Epidermal melanocyte (primary cell): ENCODE measurements around the gene C18orf32.
"Not testable (repeated sequence)": the region's sequence is repeated elsewhere in the genome, so short reads cannot be mapped to it uniquely, and the experiment has no call there.

Experiments used
- DNase-seq: peaks from one replicate; pipeline ENCODE4 v3.0.0; 2011; ENCODE audit warnings: low spot score; ENCODE audit not compliant: insufficient read length

The C18orf32 gene

DNA sequence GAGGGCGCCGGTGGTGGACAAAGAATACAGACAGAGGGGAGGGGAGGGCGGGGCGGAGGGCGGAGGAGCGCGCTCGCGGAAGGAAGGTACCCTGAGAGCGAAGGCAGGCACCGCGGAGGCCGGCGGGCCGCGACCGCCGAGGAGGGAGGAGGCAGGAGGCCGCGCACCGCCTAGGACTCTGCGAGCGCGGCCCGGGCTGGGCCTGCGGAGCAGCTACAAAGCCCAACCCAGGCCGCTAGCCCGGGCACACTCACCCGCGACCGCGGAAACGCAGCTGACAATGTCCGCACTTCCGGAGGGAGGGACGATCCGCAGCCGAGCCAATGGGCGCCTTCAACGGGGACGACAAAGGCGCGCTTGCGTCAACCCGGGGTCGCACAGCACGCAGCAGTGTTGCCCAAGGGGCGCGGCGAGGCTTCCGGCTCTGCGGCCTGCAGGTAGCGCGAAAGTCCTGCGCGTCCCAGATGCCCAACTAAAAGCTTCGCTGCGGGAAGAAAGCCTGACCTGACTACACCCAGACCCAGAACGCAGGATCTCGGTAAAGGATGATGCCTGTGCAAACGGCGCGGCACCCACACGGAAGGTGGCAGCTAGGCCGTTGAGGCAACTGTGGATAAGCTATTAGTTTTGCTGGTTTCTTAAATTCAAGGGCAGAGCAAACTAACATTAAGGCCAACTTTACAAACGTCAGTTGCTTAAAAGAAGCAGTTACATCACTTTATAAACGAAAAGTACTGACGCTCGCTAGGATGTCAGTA is at the start of gene C18orf32:
Gene C18orf32, minus strand, starts transcription at position 282 of the 758 bp plus-strand sequence. CDS start 3,486 bp downstream, outside the sequence.
- peak; percentile 87 for DNase-seq

DNA sequence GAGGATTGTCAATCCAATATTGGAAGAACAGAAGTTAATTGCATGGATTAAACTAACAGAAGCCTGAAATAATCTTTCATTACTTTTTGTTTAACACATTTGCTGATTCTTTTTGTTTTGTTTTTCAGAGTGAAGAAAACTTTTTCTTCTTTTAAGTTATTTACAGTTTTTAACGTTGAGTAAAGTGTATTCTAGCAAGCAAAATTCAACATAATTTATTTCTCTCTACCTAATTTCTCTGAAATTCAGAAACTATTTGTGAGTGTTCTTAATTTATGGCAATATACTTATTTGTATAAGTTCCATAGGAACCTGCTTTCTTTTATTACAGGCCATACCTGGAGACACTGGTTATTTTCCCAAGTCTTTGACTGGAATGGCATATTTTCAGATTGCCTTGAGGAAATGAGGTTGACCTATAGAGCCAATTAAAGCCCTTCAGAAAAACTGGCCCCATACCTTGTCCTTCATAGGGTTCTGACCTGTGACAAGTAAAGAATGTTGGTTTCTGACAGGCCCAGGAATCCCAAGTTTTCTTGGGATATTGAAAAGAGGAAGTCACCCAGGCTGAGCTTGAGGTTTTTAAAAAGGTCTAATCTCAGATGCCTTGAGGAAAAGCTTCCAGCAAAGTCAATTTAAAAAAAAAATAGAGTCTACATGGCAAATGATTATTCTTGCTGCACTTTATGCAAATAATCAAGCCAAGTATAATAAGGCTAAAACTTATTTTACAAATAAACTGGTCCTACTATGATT is 48.0 kb upstream of the C18orf32 start:
- no peak for DNase-seq

DNA sequence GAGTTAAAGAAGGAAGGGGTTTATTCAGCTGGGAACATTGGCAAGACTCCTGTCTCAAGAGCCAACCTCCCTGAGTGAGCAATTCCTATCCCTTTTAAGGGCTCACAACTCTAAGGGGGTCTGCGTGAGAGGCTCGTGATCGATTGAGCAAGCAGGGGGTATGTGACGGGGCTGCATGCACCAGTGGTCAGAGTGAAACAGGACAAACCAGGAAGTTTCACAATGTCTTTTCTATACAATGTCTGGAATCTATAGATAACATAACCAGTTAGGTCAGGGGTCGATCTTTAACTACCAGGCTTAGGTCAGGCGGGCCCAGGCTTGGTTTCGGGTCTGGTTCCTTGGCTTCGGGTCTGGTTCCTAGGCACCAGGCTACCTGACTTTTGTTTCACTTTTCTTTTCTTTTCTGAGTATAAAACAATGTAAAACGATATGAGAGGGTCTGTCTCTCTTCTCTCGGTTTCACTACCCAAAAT is 44.7 kb upstream of the C18orf32 start:
- no peak for DNase-seq

DNA sequence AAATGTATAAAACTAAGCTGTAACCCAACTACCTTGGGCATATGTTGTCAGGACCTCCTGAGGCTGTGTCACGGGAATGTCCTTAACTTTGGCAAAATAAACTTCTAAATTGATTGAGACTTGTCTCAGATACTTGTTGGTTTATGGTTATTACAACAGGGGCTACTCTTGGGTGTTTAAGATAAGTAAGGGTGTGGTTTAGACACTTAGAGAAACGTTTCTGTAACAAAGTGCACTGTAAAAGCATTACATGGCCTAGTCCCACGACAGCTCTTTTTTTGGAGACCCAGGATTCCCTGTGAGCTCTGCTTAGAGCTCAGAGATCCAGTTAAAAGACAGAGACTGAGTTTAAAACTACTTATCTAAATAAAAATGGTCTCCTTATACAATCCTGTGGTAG is 42.6 kb upstream of the C18orf32 start:
- no peak for DNase-seq

DNA sequence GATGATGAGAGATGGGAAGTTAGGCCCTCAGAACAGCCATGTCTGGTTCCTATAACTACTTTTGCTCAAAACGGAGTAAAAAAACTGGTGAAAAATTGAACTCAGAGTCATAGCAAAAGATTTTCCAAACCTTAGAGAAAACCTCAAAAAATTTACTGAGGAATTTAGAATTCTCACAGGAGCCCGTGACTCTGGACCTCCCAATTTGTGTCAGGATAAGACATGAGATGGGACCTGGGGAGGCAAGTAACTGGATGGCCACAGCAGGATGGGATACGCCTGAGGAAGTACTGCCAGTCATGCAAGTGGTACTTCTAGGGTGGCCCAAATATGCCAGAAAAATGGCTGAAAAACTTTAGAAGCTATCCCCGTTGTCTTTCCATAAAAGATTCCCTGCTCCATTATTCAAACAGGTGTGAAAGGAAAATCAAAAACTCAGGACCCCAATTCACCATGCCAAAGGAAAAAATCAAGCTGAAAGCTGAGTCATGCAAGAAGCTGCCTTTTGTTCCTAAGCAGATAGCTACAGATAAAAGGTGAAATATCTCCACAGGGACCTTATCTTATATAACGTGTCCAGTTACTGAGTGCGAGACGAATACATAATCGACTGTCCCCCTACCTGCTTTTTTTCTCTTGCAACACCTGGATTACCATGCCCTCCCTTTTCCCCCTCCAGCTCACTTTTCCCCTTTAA is 40.7 kb upstream of the C18orf32 start:
- DNase-seq, result no peak

DNA sequence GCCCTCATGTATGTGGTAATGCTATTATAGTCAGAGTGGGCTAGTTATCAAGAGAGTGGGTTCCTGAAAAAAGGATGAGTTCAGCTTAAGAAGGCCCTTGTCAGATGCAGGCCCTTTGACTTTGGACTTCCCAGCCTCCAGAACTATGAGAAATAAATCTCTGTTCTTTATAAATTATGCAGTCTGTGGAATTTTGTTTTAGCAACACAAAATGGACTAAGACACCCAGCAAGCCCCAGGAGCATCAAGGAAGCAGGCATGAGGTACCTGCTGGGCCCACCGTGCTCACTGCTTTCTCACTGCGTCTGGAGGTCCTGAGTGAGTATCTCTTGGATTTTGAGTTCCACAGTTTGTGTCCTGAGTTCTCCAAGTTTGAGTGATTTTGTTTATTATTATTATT is 38.9 kb upstream of the C18orf32 start:
- DNase-seq, result no peak

DNA sequence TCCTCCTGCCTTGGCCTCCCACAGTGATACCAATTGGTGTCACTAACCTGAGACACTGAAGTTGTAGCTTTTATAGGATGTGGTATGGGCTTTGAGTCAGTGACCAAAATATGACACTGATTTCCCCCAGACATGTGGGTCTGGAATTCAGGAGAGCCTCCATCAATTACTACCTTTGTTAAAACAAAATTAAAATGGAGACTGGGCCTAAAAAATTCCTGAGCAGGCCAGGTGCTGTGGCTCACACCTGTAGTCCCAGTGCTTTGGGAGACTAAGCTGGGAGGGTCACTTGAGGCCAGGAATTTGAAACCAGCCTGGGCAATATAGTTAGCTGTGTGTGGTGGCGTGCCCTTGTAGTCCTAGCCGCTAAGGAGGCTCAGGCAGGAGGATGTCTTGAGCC is 37.9 kb upstream of the C18orf32 start:
- DNase-seq, result no peak

DNA sequence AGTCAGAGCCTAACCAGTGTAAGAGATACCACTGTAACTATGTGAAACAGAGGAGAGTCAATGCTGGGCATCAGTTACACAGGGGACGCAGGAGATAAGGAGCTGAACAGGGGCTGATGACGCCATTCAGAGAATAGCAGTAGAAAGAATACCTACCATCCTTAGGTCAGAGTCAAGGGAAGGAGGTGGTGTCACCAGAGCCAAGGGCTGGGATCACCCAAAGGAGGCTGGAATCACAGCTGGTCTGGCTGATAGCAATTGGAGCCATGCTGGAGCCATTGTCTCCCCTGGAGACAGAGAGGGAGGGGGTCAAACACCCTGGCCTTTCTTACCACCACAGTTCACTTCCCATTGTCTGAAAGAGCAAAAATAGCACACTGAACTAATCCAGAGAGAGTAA is 37.3 kb upstream of the C18orf32 start:
- no peak for DNase-seq

DNA sequence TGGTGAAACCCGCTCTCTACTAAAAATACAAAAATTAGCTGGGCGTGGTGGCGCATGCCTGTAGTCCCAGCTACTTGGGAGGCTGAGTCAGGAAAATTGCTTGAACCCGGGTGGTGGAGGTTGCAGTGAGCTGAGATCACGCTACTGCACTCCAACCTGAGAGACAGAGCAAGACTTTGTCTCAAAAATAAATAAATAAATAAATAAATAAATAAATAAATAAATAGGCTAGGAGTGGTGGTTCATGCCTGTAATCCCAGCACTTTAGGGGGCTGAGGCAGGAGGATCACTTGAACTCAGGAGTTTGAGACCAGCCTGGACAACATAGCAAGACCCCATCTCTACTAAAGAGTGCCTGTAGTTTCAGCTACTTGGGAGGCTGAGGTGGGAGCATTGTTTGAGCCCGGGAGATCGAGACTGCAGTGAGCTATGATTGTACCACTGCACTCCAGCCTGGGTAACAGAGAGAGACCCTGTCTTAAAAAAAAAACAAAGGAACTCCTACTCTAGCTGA is 36.6 kb upstream of the C18orf32 start:
- not testable (repeated sequence) for DNase-seq

DNA sequence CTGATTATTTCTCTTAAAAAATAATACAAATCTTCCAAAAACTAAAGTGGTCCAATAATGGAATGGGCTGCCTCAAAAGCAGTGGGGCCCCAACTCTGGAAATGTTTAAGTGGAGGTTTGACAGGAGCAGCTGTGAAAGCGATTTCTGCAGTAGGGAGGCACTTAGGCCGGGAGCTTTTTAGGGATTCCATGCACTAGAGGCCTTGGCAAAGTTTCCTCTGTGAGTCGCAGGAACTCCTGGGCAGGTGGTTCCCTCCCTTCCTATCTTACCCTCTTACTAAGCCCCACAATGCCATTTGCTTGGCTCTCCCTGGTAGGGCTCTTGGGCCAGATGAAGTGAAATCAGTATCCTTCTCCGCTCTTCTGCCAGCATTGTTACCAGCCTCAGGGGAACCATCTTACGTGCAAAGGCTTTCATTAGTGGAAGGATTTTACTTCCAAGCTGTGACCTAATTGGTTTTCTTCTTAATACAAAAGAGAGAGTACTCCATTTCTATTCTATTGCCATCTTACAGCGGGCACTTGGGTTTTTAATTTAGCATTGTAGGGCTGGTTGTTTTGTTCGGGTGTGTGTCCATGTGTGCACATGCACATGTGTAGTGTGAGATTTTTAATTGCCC is 34.3 kb upstream of the C18orf32 start:
- no peak for DNase-seq

DNA sequence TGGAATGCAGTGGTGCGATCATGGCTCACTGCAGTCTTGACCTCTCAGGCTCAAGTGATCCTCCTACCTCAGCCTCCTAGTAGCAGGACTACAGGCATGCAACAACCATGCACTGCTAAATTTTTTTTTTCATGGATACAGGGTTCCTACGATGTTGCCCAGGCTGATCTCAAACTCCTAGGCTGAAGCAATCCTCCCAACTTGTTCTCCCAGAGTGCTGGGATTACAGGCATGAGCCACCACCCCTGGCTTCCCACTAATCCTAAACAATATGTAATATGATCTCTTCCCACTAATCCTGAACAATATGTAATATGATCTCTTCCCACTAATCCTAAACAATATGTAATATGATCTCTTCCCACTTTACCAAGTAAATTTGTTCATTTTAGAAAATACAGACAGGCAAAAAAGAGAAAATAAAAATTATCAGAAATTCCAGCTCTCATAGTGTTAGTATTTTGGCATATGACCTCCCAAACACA is 33.7 kb upstream of the C18orf32 start:
- DNase-seq, result no peak

DNA sequence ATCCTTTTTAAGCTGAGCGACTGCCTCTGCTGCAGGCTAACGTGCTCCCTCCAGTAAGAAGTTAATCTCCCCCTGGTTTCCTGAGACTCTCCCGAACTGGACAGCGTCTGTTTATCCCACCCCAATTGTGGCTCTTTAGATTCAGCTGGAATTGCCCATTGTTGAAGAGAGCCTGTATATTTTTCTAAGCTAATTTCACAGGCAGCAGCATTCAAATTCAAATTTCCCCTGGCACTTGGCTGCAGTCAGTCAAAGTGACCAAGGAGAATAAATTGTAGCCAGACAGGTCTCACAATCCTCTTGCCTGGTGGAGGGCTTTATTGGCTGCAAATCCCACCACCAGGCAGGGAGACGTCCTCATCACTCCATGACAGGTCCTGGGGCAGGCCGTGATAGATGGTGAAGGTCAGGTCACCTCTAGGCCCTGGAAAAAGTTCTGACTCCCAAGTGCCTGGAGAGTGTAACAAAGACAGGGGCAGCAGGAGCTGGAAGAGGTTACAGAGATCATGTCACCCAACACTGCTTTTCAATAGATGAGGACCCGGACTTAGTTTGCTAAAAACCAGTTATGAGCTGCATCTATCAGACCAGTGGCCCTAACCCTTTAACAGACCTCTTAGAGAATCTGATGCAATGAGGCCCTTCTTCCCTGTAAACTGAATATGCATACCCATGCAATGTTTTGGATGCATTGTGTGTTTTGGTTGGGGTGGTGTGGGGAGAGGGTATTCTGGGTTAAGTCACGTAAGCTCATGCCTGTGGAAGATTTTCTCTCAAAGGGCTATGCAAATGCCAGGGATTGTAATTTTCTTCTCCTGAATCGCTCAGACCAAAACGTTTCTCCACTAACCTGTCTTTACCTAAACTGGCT is 32.3 kb upstream of the C18orf32 start:
- no peak for DNase-seq

DNA sequence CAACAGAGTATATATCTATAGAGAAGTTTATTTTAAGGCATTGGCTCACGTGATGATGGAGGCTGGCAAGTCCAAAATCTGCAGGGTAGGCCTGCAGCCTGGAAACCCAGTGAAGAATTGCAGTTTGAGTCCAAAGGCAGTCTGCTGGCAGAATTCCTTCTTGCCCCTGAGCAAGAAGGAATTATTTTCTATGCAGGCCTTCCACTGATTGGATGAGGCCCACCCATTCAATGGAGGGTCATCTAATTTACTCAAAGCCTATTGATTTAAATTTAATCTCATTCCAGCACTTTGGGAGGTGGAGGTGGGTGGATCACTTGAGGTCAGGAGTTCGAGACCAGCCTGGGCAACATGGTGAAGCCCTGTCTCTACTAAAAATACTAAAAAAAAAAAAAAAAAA is 30.4 kb upstream of the C18orf32 start:
- no peak for DNase-seq

DNA sequence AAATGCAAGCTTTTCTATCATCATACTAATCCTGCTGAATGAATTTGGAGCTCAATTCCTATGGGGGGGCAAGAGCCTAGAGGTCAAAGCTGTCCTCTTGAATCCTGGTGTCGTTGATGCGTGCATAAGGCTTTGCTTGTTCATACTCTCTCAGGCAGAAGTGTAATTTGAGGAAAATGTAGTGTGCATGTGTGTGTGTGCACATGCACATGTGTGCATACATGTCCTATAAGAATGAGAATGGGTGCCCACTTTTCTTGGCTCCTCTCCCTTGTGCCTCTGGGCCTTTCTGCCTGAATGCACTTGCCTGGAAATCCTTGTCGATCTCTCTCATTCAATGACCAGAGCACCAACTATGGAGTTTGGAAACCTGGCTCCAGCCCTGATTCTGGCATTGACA is 28.5 kb upstream of the C18orf32 start:
- DNase-seq, result no peak

DNA sequence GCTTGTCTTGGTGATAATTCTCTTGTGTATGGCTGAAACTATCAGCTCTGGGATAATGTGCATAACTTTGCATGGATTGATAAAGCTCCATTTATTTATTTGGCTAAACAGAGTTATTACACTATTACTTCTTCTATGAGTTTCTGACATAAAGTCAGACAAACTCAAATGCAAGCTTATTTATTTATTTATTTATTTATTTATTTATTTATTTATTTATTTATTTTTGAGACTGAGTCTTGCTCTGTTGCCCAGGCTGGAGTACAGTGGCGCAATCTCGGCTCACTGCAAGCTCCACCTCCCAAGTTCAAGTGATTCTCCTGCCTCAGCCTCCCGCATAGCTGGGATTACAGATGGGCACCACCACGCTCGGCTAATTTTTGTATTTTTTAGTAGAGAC is 28.0 kb upstream of the C18orf32 start:
- not testable (repeated sequence) for DNase-seq

DNA sequence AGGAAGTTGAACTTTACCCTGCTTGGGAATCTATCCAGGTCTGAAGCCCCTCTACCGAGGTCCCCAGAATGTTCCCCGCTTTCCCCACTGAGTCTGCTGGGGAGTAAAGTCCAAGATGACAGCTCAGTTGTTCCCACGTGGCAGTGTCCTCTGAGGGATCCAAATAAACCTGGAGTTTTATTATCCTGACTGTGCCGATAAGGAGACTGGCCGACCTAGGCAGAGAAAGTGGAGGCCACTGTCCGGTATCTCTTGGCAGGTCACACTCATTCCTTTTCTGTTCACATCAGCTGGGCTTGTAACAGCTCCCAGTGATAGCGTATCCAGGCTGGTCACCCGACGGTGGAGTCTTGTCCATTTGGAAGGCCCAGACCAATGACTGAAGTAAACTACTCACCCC is 27.5 kb upstream of the C18orf32 start:
- DNase-seq, result no peak

DNA sequence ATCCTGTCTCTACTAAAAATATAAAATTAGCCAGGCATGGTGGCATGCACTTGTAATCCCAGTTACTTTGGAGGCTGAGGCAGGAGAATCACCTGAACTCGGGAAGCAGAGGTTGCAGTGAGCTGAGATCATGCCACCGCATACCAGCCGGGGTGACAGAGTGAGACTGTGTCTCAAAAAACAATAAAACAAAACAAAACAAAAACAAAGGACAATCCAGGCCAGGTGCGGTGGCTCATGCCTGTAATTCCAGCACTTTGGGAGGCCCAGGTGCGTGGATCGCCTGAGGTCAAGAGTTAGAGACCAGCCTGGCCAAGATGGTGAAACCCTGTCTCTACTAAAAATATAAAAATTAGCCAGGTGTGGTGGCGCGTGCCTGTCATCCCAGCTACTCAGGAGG is 25.8 kb upstream of the C18orf32 start:
- DNase-seq, result not testable (repeated sequence)

DNA sequence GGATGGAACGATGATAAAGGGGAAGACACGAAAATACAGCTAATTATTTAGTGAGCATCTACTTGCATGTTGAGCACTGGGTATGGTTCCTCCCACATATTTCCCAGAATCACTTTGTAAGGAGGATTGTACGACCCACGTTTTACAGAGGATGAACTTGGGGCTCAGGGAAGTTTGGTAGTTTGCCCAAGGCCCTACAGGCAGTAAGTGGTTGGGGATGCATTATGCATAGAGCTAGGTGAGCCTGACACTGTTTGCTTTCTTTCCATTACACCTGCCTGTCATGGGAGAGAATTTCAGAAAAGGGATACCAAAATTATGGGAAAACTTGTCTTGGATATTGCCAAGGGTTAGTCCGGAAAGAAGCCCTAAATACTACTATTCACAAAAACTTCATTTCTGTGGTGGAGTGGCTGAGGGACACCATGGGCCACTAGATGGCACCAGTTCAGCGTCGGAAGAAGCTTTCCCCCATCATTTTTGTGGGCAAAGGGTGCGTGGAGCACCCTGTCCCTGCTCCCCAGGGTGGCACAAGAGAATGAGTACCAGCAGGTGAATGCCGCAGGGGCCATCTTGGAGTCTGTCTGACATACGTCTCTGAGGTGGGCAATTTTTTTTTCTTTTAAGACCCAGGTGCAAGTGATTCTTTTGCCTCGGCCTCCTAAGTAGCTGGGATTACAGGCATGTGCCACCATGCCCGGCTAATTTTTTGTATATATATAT is 23.5 kb upstream of the C18orf32 start:
- DNase-seq, result no peak

DNA sequence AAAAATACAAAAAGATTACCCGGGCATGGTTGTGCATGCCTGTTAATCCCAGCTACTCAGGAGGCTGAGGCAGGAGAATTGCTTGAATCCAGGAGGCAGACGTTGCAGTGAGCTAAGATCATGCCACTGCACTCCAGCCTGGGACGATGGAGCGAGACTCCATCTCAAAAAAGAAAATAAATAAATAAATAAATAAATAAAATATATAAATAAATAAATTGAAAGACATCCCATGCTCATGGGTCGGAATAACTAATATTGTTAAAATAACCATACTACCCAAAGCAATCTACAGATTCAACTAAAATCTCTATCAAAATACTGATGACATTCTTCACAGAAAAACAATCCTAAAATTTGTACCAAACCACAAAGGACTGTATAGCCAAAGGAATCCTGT is 19.4 kb upstream of the C18orf32 start:
- not testable (repeated sequence) for DNase-seq

DNA sequence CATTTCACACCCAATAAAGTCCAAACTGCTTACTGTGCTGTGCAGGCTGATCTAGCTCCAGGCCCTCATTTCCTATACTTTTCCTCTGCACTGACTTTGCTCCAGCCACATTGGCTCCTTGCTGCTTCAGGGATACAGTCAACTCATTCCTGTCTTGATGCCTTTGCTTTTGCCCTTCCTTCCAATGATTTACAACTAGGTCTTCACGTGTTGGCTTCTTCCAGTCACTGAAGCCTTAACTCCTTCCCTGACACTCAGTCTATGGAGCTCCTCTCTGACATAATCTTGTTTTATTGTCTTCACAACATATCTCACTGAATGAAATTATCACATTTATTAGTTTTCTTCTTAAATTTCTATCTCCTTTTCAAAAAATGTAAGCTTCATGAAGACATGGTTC is 16.9 kb upstream of the C18orf32 start:
- DNase-seq, result no peak
